ENCODE measurements around the gene CREG1. TPM values are rescaled to one million over a fixed set of nuclear protein-coding genes. Genes with fewer than 3 reads are reported as not detected.

Gene CREG1
- total and polyA plus RNA-seq, 4 donors = 86.8 to 123 (median 95.8) TPM

- no peak overlapping the region for H3K27ac ChIP-seq (ENCODE audit: low read depth in 1 of 2, low read length in 2 of 2)
- H3K4me3 ChIP-seq (ENCODE audit: low read depth in 1 of 3, low read length in 3 of 3) = no peak overlapping the region
- TF ChIP-seq YY1 (IDR thresholded peaks at IDR 0.05) = no peak
- no peak for TF ChIP-seq RAD21 (IDR thresholded peaks at IDR 0.05)
- no peak for TF ChIP-seq JUND (IDR thresholded peaks at IDR 0.05)
- no peak for TF ChIP-seq FOXA2 (IDR thresholded peaks at IDR 0.05)
- no peak for TF ChIP-seq ZBTB33 (IDR thresholded peaks at IDR 0.05)
- TF ChIP-seq ATF3 (IDR thresholded peaks at IDR 0.05) = no peak
- TF ChIP-seq CTCF (IDR thresholded peaks at IDR 0.05; ENCODE audit: low read depth, low read length, missing input control) = no peak
- TF ChIP-seq FOXA1 (IDR thresholded peaks at IDR 0.05) = no peak
- no peak for TF ChIP-seq GABPA (IDR thresholded peaks at IDR 0.05 in 1 of 2, conservative IDR thresholded peaks at IDR 0.05 in 1 of 2)
- H3K36me3 ChIP-seq (ENCODE audit: control insufficient read depth in 4 of 4, insufficient read depth in 3 of 4, low read depth in 1 of 4, low read length in 3 of 4) = no peaks in the 10 kb centered on the region
- no peaks in the 10 kb centered on the region for H3K4me1 ChIP-seq (ENCODE audit: control insufficient read depth in 4 of 4, insufficient read depth in 4 of 4, low read length in 3 of 4)
- H3K9ac ChIP-seq (ENCODE audit: low read depth in 1 of 2, low read length in 2 of 2) = no peak overlapping the region
- WGBS = 77% methylated on average over 2 of the region's 2 CpGs
- H3K27me3 ChIP-seq (ENCODE audit: control insufficient read depth in 4 of 4, insufficient read depth in 4 of 4, low read length in 3 of 4) = no peaks in the 10 kb centered on the region
- peaks cover 0 to 1% (median 0%) of the 10 kb centered on the region in 4 donors for H3K9me3 ChIP-seq (ENCODE audit: control insufficient read depth in 4 of 4, low read length in 3 of 4)
- DNase-seq (ENCODE audit: low spot score) = no peak
Observed at GRCh38 chr1:167578939-167579521, 25.5 kb upstream of the CREG1 start.

GRCh38 chr1:167575649-167576048, 22.1 kb upstream of the CREG1 start:
- WGBS = 86% methylated on average over 13 of the region's 13 CpGs
- TF ChIP-seq YY1 (IDR thresholded peaks at IDR 0.05) (no peak), FOXA2 (IDR thresholded peaks at IDR 0.05) (no peak), RAD21 (IDR thresholded peaks at IDR 0.05) (no peak), MAX (IDR thresholded peaks at IDR 0.05) (no peak), ZBTB33 (IDR thresholded peaks at IDR 0.05) (no peak), JUND (IDR thresholded peaks at IDR 0.05) (no peak), HNF4A (conservative IDR thresholded peaks at IDR 0.05) (no peak), TAF1 (conservative IDR thresholded peaks at IDR 0.05) (no peak), HNF4G (IDR thresholded peaks at IDR 0.05) (no peak), CTCF (IDR thresholded peaks at IDR 0.05; ENCODE audit: low read depth, low read length, missing input control) (no peak), NR2F2 (IDR thresholded peaks at IDR 0.05) (no peak), SP1 (IDR thresholded peaks at IDR 0.05) (no peak), FOXA1 (IDR thresholded peaks at IDR 0.05) (no peak), RXRA (IDR thresholded peaks at IDR 0.05) (no peak), GABPA (IDR thresholded peaks at IDR 0.05 in 1 of 2, conservative IDR thresholded peaks at IDR 0.05 in 1 of 2) (no peak), REST (IDR thresholded peaks at IDR 0.05) (no peak), ATF3 (IDR thresholded peaks at IDR 0.05) (no peak)

More at GRCh38 chr1:167575649-167576048, 22.1 kb upstream of the CREG1 start:
- Histone ChIP-seq H3K27me3 (ENCODE audit: control insufficient read depth in 4 of 4, insufficient read depth in 4 of 4, low read length in 3 of 4) (no peaks in the 10 kb centered on the region), H3K27ac (ENCODE audit: low read depth in 1 of 2, low read length in 2 of 2) (no peak overlapping the region), H3K9me3 (ENCODE audit: control insufficient read depth in 4 of 4, low read length in 3 of 4) (peaks cover 0 to 5% (median 1%) of the 10 kb centered on the region in 4 donors), H3K9ac (ENCODE audit: low read depth in 1 of 2, low read length in 2 of 2) (no peak overlapping the region), H3K4me1 (ENCODE audit: control insufficient read depth in 4 of 4, insufficient read depth in 4 of 4, low read length in 3 of 4) (no peaks in the 10 kb centered on the region), H3K36me3 (ENCODE audit: control insufficient read depth in 4 of 4, insufficient read depth in 3 of 4, low read depth in 1 of 4, low read length in 3 of 4) (no peaks in the 10 kb centered on the region), H3K4me3 (ENCODE audit: low read depth in 1 of 3, low read length in 3 of 3) (no peak overlapping the region)
- no peak for DNase-seq (ENCODE audit: low spot score)

Data from liver (tissue), 9 donors.